SIG-M5 treated with dmso at 0.1 percent for 504 hours (cell line): ENCODE results near the gene NDUFC1.
"Not testable (repeated sequence)": the region's sequence is repeated elsewhere in the genome, so short reads cannot be mapped to it uniquely, and the experiment has no call there.

ENCODE experiments used
- DNase-seq: peaks from one replicate; lab custom pipeline; 2025; ENCODE audit not compliant: unreplicated experiment; lab: John Stamatoyannopoulos, UW

NDUFC1 gene

GRCh38 chr4:139301821-139302611, at the start of gene NDUFC1:
TSS of gene NDUFC1 (minus strand) at chr4:139302477. CDS start at chr4:139295798, 6,679 bp downstream.
- DNase-seq, result peak; percentile 75

- DNase-seq, result peak; percentile 15
These were observed 35.3 kb upstream of the NDUFC1 start for GRCh38 chr4:139337612-139338011.

GRCh38 chr4:139333046-139333445, 30.8 kb upstream of the NDUFC1 start:
- no peak for DNase-seq

- no peak for DNase-seq
These were observed 28.9 kb upstream of the NDUFC1 start for GRCh38 chr4:139331185-139331584.

GRCh38 chr4:139330283-139330682, 28.0 kb upstream of the NDUFC1 start:
- no peak for DNase-seq

GRCh38 chr4:139329665-139330200, 27.5 kb upstream of the NDUFC1 start:
- DNase-seq, result no peak

- DNase-seq, result no peak
These were observed 22.3 kb upstream of the NDUFC1 start for GRCh38 chr4:139324620-139325019.

- DNase-seq, result not testable (repeated sequence)
These were observed 20.3 kb upstream of the NDUFC1 start for GRCh38 chr4:139322541-139322940.

GRCh38 chr4:139322070-139322469, 19.8 kb upstream of the NDUFC1 start:
- DNase-seq, result not testable (repeated sequence)

GRCh38 chr4:139319571-139319970, 17.3 kb upstream of the NDUFC1 start:
- no peak for DNase-seq

GRCh38 chr4:139317635-139318034, 15.4 kb upstream of the NDUFC1 start:
- no peak for DNase-seq

GRCh38 chr4:139316733-139317132, 14.5 kb upstream of the NDUFC1 start:
- DNase-seq, result no peak

GRCh38 chr4:139315221-139315675, 13.0 kb upstream of the NDUFC1 start:
- DNase-seq, result no peak

GRCh38 chr4:139314047-139314800, 11.9 kb upstream of the NDUFC1 start:
- no peak for DNase-seq

GRCh38 chr4:139313414-139313813, 11.1 kb upstream of the NDUFC1 start:
- DNase-seq, result not testable (repeated sequence)

GRCh38 chr4:139312552-139313332, 10.5 kb upstream of the NDUFC1 start:
- DNase-seq, result peak; percentile 52

- DNase-seq, result no peak
These were observed 9.6 kb upstream of the NDUFC1 start for GRCh38 chr4:139311909-139312308.

- DNase-seq, result no peak
These were observed 2.6 kb upstream of the NDUFC1 start for GRCh38 chr4:139304920-139305319.

- DNase-seq, result peak; percentile 97
These were observed 1.0 kb downstream of the NDUFC1 start, which contains the start of gene NAA15 for GRCh38 chr4:139301113-139301820. TSS of gene NAA15 (plus strand) at chr4:139301505. CDS start at chr4:139301778, 273 bp downstream.

GRCh38 chr4:139300431-139301112, 1.7 kb downstream of the NDUFC1 start:
- DNase-seq, result peak; percentile 37
